Esophagus (tissue), 2 donors: ENCODE results near the gene CENPO. TPM values are rescaled to one million over a fixed set of nuclear protein-coding genes. Genes with fewer than 3 reads are reported as not detected.

Source experiments
- H3K27ac ChIP-seq, 2 donors: one replicate each; pipeline ENCODE4 v1.5.1; 2013; ENCODE audit warnings: low read depth in 2 of 2, mild to moderate bottlenecking in 2 of 2, inconsistent platforms in 1 of 2, low read length in 1 of 2, moderate library complexity in 1 of 2
- H3K27me3 ChIP-seq, 2 donors: one replicate each; pipeline ENCODE4 v1.6.1; 2013; ENCODE audit warnings: low read length in 2 of 2, control low read depth in 1 of 2, mild to moderate bottlenecking in 1 of 2; ENCODE audit not compliant: insufficient read depth in 2 of 2, control insufficient read depth in 1 of 2
- H3K36me3 ChIP-seq, 2 donors: one replicate each; pipeline ENCODE4 v1.6.1; 2013; ENCODE audit warnings: low read length in 1 of 2; ENCODE audit not compliant: control insufficient read depth in 2 of 2, insufficient read depth in 2 of 2
- H3K4me1 ChIP-seq, 2 donors: one replicate each; pipeline ENCODE4 v1.6.1; 2013; ENCODE audit warnings: low read length in 1 of 2; ENCODE audit not compliant: control insufficient read depth in 2 of 2, insufficient read depth in 2 of 2
- H3K4me3 ChIP-seq, 2 donors: one replicate each; pipeline ENCODE4 v1.5.1; 2013; ENCODE audit warnings: low read length in 2 of 2, mild to moderate bottlenecking in 2 of 2, low read depth in 1 of 2, moderate library complexity in 1 of 2
- H3K9me3 ChIP-seq, 2 donors: one replicate each; pipeline ENCODE4 v1.6.1; 2013; ENCODE audit warnings: mild to moderate bottlenecking in 2 of 2, low read depth in 1 of 2, low read length in 1 of 2, moderate library complexity in 1 of 2; ENCODE audit not compliant: control insufficient read depth in 2 of 2, insufficient read depth in 1 of 2
- WGBS, 2 donors: extraction: QIAGEN DNeasy Blood & Tissue Kit; methylation state at CpG; one replicate each; pipeline ENCODE4 v1.1.7; 2013; 5-methylcytosine and 5-hydroxymethylcytosine counted together
- polyA plus RNA-seq, 2 donors: library from polyadenylated mRNA; stranded (reverse); fragments of 200-250 nt; gene quantifications; one replicate each; pipeline ENCODE4 v1.2.3, GENCODE V29; 2013
- donor health status: healthy with polysubstance abuse.
- donor health status: Bipolar disorder and iron deficiency.

The CENPO gene
- polyA plus RNA-seq, 2 donors, result 3.7 to 4.1 TPM

DNA sequence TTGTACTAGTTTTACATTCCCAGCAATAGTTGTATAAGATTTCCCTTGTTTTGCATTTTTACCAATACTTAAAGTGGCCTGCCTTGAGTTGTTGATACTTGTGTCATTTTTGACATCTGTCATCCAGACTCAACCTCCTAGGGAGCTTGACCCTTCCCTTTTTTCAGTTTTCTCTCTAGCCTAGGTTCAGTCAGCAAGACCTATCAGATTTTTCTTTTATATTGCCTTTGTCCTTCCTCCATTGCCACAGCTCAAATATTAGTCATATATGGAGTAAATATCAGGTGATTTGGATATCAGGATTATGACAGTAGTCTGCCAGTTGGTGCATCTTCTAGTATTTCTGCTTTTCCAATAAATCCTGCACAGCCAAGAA, 13.4 kb downstream of the CENPO start:
- Histone ChIP-seq H3K27me3 (no peaks in the 10 kb centered on the region), H3K36me3 (no peaks in the 10 kb centered on the region), H3K27ac (no peak overlapping the region)

DNA sequence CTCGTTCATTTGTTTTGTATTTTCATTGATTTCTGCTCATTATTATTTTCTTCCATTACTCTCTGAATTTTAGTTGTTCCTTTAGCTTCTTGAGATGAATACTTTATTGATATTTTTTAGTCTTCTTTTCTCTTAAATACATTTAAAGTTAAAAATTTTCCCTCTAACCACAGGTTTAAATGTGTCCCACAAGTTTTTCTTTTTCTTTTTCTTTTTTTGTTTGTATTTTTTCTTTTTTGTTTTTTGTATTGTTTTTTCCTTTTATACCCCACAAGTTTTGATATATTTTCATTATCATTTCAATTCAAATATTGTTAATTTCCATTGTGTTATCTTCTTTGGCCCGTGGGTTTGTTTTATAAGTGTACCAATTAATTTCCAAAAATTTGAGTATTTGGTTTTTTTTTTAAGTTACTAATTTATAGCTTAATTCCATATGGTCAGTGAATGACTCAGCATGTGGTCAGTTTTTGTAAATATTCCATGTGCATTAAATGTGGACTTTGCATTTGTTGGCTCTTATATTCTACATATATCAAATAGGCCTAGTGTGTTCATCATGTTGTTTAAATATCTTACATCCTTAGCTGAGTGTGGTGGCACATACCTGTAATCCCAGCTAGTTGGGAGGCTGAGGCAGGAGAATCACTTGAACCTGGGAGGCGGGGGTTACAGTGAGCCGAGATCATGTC, 16.2 kb downstream of the CENPO start:
- Histone ChIP-seq H3K27me3 (no peaks in the 10 kb centered on the region), H3K27ac (no peak overlapping the region), H3K4me1 (no peaks in the 10 kb centered on the region), H3K9me3 (no peaks in the 10 kb centered on the region), H3K4me3 (no peak overlapping the region), H3K36me3 (no peaks in the 10 kb centered on the region)
- WGBS, 2 donors, result 83 to 84% methylated on average over 4 of the region's 4 CpGs

More for the DNA sequence above, 13.4 kb downstream of the CENPO start:
- Histone ChIP-seq H3K4me3 (no peak overlapping the region), H3K9me3 (no peaks in the 10 kb centered on the region), H3K4me1 (no peaks in the 10 kb centered on the region)

DNA sequence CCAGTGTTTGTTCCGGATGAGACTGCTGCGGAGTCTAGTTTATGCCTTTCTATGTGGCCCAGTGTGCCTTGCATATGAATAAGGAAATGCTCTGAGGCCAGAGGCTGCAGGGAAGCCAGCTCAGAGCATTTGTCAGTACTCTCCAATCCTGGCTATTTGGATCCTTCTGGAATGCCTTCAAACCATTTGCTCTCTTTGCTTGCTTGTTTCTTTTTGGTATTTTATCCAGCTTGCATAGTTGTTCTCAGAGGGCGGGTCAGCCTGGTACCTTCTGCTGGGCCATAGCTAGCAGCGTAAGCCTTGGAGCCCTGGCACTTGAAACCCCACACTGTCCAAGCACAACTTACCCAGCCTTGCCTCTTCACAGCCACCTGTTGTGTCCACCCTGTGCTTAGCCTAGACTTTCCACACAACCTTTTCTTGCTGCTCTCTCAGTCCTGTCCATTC, 20.5 kb downstream of the CENPO start:
- Histone ChIP-seq H3K27ac (no peak overlapping the region), H3K27me3 (no peaks in the 10 kb centered on the region), H3K36me3 (peaks cover 0 to 5% of the 10 kb centered on the region in 2 donors), H3K9me3 (no peaks in the 10 kb centered on the region), H3K4me1 (no peaks in the 10 kb centered on the region), H3K4me3 (no peak overlapping the region)
- 96 to 99% methylated on average over 4 of the region's 4 CpGs for WGBS, 2 donors

DNA sequence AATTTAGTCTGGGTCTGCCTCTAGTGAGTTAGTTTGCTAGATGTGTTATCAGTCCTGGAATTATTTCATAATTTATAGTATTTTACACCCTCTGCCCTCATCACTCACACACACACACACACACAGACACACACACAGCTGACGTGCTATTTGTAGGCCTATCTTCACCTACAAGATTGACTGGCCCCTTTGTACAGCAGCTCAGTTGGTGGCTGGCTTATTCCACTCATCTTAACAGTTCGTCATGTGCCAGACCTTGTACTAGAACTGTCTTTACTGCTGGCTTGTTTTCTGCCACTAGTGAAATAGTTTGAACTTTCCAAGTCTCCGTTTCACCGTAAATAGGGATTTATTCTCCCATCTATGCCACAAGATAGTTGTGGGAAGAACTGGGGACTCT, 21.3 kb downstream of the CENPO start:
- H3K36me3 ChIP-seq, result peaks cover 0 to 8% of the 10 kb centered on the region in 2 donors
- no peak overlapping the region for H3K27ac ChIP-seq
- H3K27me3 ChIP-seq, result no peaks in the 10 kb centered on the region
- WGBS, 2 donors, result 89 to 90% methylated on average over 4 of the region's 4 CpGs
- no peak overlapping the region for H3K4me3 ChIP-seq
- no peaks in the 10 kb centered on the region for H3K4me1 ChIP-seq
- H3K9me3 ChIP-seq, result no peaks in the 10 kb centered on the region

DNA sequence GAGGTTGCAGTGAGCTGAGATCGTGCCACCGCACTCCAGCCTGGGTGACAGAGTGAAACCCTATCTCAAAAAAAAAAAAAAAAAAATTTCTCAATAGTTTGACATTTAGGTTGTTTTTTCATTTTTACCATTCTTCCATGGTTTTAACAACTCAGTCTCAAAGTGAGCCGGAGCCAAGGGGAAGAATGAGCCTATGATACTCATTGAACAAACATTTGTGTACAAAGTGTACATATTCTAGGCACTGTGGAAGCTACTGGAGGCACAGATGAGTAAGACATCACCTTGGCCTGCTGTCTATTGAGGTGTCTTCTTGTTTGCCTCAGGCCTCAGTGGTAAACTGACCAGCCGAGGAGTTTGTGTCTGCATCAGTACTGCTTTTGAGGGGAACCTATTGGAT, 21.9 kb downstream of the CENPO start:
- H3K27me3 ChIP-seq, result no peaks in the 10 kb centered on the region
- no peaks in the 10 kb centered on the region for H3K9me3 ChIP-seq
- peaks cover 0 to 14% of the 10 kb centered on the region in 2 donors for H3K36me3 ChIP-seq
- no peak overlapping the region for H3K4me3 ChIP-seq
- H3K27ac ChIP-seq, result no peak overlapping the region
- 96 to 97% methylated on average over 4 of the region's 4 CpGs for WGBS, 2 donors
- H3K4me1 ChIP-seq, result no peaks in the 10 kb centered on the region

DNA sequence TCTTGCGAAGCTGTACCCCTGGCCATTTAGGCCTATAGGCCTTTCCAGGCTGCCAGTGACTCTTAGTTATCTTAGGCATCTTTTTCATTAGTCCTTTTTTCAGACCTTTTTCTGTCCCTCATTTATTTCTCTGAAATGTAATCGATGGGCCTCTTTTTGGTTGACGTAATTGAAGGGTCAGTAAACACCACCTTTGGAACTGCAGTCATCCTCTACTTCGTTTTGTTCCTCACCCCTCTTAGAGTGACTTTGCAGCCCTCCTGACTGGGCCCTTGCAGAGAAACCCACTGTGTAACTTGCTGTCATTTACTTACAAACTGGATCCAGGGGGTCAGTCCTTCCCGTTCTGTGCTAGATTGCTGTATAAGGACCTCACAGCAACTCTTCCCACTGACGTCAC, 23.2 kb downstream of the CENPO start:
- WGBS, 2 donors, result 92 to 93% methylated on average over 6 of the region's 6 CpGs
- no peaks in the 10 kb centered on the region for H3K9me3 ChIP-seq
- no peak overlapping the region for H3K4me3 ChIP-seq
- no peak overlapping the region for H3K27ac ChIP-seq
- no peaks in the 10 kb centered on the region for H3K27me3 ChIP-seq
- peaks cover 0 to 26% of the 10 kb centered on the region in 2 donors for H3K36me3 ChIP-seq
- no peaks in the 10 kb centered on the region for H3K4me1 ChIP-seq

DNA sequence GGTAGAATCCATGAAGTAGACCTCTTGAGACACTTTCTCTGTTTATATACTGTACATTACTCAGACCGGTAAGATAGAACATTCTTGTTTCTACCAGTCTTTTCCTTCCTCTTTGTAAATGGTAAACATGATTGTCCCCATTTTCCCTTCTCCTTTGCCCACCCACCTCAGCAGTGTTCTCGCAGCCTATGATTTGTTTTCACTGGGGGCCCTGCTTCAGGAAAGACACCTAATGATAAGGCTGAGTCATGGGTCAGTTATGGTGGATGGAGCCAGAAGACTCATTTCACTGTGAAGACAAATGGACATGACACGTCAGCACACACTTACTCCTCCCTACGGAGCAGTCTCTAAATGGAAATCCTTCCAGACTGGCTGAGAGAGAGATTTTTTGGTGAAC, 23.7 kb downstream of the CENPO start:
- WGBS, 2 donors, result 81 to 89% methylated on average over 4 of the region's 4 CpGs
- Histone ChIP-seq H3K9me3 (no peaks in the 10 kb centered on the region), H3K27ac (no peak overlapping the region), H3K4me1 (no peaks in the 10 kb centered on the region), H3K4me3 (no peak overlapping the region), H3K36me3 (peaks cover 0 to 29% of the 10 kb centered on the region in 2 donors), H3K27me3 (no peaks in the 10 kb centered on the region)

DNA sequence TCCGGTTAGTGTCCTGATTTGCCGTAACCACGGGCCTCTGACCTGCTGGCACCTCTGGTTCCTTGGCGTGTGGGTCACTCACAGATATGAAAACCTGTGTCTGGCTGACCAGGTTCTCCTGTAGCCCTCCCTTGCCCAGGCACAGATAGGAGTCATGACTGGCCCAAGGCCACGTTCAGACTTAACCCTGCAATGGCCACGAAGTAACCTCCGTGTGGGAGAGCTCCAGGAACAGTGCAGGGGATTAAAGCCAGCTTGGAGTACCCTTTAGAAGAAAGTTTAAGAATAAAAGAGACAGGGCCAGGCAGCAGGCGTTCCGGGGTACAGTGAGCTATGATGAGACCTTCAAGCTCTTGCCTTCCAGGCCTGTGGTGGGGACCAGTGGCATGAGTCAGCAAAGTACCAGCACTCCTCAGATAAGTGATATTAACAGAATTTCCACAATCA, 25.5 kb downstream of the CENPO start:
- Histone ChIP-seq H3K4me1 (no peaks in the 10 kb centered on the region), H3K27ac (no peak overlapping the region), H3K4me3 (no peak overlapping the region), H3K9me3 (no peaks in the 10 kb centered on the region), H3K27me3 (no peaks in the 10 kb centered on the region), H3K36me3 (peaks cover 2 to 33% of the 10 kb centered on the region in 2 donors)
- 73 to 75% methylated on average over 9 of the region's 9 CpGs for WGBS, 2 donors

DNA sequence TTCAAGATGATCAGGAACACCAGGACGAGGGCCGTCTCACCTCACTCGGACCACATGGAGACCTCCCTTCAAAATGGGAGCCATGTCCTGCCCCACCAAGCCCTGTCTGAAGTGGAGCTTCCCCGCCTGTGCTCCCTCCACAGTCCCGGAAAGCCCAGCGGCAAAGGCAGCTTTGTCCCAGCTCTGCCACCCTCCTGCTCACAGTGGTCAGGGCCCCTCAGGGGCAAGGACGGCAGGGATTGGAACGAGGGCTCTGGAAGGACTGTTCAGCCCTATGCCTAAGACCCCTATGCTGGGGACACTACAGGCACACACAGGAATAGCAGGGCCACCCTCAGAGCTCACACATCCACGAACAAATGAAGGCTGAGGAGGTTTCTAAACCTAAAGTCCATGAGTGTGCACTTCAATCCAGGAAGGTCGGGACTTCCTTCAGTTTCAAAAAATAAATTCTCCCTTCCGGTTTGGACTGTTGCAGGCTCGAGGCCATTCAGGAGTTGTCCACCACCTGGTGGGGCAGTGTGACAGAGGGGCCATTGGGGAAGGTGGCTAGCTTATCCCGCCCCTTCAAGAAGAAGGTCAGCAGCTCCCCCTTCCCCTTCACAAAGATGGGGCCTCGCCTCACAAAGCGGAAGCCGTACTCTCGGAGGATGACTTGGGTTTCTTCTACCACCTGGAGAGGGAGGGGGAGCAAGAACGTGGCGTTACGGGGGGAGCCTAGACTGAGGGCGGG, 26.4 kb downstream of the CENPO start:
- 87 to 88% methylated on average over 21 of the region's 21 CpGs for WGBS, 2 donors
- Histone ChIP-seq H3K27ac (no peak overlapping the region), H3K4me1 (no peaks in the 10 kb centered on the region), H3K27me3 (no peaks in the 10 kb centered on the region), H3K36me3 (peaks cover 2 to 33% of the 10 kb centered on the region in 2 donors), H3K4me3 (no peak overlapping the region), H3K9me3 (no peaks in the 10 kb centered on the region)

DNA sequence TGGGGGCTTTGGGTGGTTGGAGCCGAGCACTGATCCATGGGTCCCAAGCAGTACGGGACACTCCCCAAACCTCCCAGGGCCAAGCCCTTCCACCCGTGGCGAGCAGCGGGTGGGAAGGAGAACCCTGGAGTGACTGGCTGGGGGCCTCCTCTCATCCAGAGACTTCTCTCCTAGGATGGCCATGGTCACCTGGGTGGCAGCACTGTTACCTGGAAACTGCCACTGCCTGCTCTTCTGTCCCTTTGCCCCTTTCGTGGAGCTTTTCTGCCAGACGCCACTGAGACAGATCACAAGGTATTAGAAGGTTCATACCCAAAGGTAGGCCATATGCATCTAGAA, 26.9 kb downstream of the CENPO start:
- no peak overlapping the region for H3K27ac ChIP-seq
- no peaks in the 10 kb centered on the region for H3K4me1 ChIP-seq
- no peak overlapping the region for H3K4me3 ChIP-seq
- H3K27me3 ChIP-seq, result no peaks in the 10 kb centered on the region
- no peaks in the 10 kb centered on the region for H3K9me3 ChIP-seq
- 93 to 96% methylated on average over 7 of the region's 7 CpGs for WGBS, 2 donors
- peaks cover 2 to 33% of the 10 kb centered on the region in 2 donors for H3K36me3 ChIP-seq
